HepG2 (cell line): Measurements from ENCODE around the gene NLRP4. TPM values are rescaled to one million over a fixed set of nuclear protein-coding genes. Genes with fewer than 3 reads are reported as not detected.
"Not testable (repeated sequence)": the region's sequence is repeated elsewhere in the genome, so short reads cannot be mapped to it uniquely, and the experiment has no call there.

ENCODE experiments used
- ATAC-seq: fragments of 200-7000 bp; cut with Tn5 transposase; 3 replicates; pipeline ENCODE4 v1.9.1; 2020; ENCODE audit warnings: mild to moderate bottlenecking, moderate library complexity
- BruUV-seq: library from RNA; stranded (reverse); fragments of 400-500 nt; replicated peaks from 2 replicates; lab custom pipeline; 2021; lab: Mats Ljungman, UMichigan
- CTCF ChIA-PET: fragments of 300-600 bp; formaldehyde crosslinking; extraction: SDS; loops from one replicate; lab custom pipeline; 2021; ENCODE audit warnings: low total read pairs, inconsistent platforms, low intra/inter-chr PET ratio; lab: Yijun Ruan, JAX
- POLR2A ChIA-PET: fragments of 350-600 bp; sonication (Branson Sonifier 250); formaldehyde crosslinking; loops from one replicate; lab custom pipeline; 2020; ENCODE audit warnings: antibody characterized with exemption, inconsistent platforms; lab: Yijun Ruan, JAX
- DNase-seq: peaks from one replicate; pipeline ENCODE4 v3.0.0-alpha.2; 2015; ENCODE audit warnings: low spot score
- FAIRE-seq: peaks from 3 replicates; lab custom pipeline; 2011; peaks lifted over from hg19 to GRCh38; lab: Jason Lieb, UNC
- H2AFZ ChIP-seq: one replicate; pipeline ENCODE4 v1.6.1; 2011; ENCODE audit warnings: low read length, inconsistent platforms
- H3K27ac ChIP-seq: fragments of 300-600 bp; 3 replicates; pipeline ENCODE4 v1.8.0; 2011; ENCODE audit warnings: mixed run types, mild to moderate bottlenecking, mixed read lengths, low read length, inconsistent platforms; ENCODE audit not compliant: insufficient read depth; ENCODE audit errors: extremely low read length
- H3K27me3 ChIP-seq, 2 experiments: fragments of 200-600 bp in 1 of 2; 2 replicates in 1 of 2; 3 replicates in 1 of 2; pipeline versions ENCODE4 v1.6.0 to v1.8.0; 2011; ENCODE audit warnings: low read length in 2 of 2, mild to moderate bottlenecking in 2 of 2, moderate library complexity in 2 of 2, inconsistent platforms in 1 of 2; ENCODE audit not compliant: insufficient read depth in 2 of 2, control insufficient read depth in 1 of 2
- H3K36me3 ChIP-seq, 2 experiments: fragments of 200-600 bp in 1 of 2; replicated peaks in 1 of 2; 2 replicates in 1 of 2; 3 replicates in 1 of 2; pipeline versions ENCODE4 v1.5.1 to v1.8.0; 2011; ENCODE audit warnings: low read length in 2 of 2, inconsistent platforms in 1 of 2; ENCODE audit not compliant: insufficient read depth in 2 of 2, control insufficient read depth in 1 of 2
- H3K4me1 ChIP-seq: 2 replicates; pipeline ENCODE4 v1.5.1; 2012; ENCODE audit warnings: low read length, inconsistent platforms; ENCODE audit not compliant: insufficient read depth
- H3K4me2 ChIP-seq: 2 replicates; pipeline ENCODE4 v1.6.0; 2011; ENCODE audit warnings: low read depth, low read length, inconsistent platforms
- H3K4me3 ChIP-seq, 3 experiments: fragments of 200-600 bp in 1 of 3; sonication (generic), shearing (Covaris generic) in 1 of 3; replicated peaks in 1 of 3; 2 replicates each; pipeline ENCODE4 v1.5.1; 2011 to 2016; ENCODE audit warnings: low read length in 3 of 3, inconsistent platforms in 2 of 3, low read depth in 2 of 3, mild to moderate bottlenecking in 2 of 3, control low read depth in 1 of 3, mixed read lengths in 1 of 3; ENCODE audit not compliant: insufficient read depth in 1 of 3
- H3K79me2 ChIP-seq: one replicate; pipeline ENCODE4 v1.6.1; 2011; ENCODE audit warnings: low read length, inconsistent platforms; ENCODE audit not compliant: insufficient read depth
- H3K9ac ChIP-seq: 2 replicates; pipeline ENCODE4 v1.6.0; 2011; ENCODE audit warnings: mild to moderate bottlenecking, low read depth, low read length, inconsistent platforms; ENCODE audit not compliant: insufficient read depth
- H3K9me3 ChIP-seq: 2 replicates; pipeline ENCODE4 v1.5.1; 2012; ENCODE audit warnings: mild to moderate bottlenecking, low read length
- H4K20me1 ChIP-seq: 2 replicates; pipeline ENCODE4 v1.6.0; 2011; ENCODE audit warnings: inconsistent platforms, mild to moderate bottlenecking, low read length, moderate library complexity; ENCODE audit not compliant: insufficient read depth
- HMGA1 ChIP-seq: sonication (generic); formaldehyde crosslinking; conservative IDR thresholded peaks from 2 replicates; pipeline ENCODE4 v1.4.0; 2020; ENCODE audit warnings: missing genetic modification reagents
- JDP2 ChIP-seq: sonication (generic); formaldehyde crosslinking; IDR thresholded peaks from 2 replicates; pipeline ENCODE4 v1.8.1; 2022; ENCODE audit warnings: missing genetic modification reagents, borderline replicate concordance
- SMC3 ChIP-seq: IDR thresholded peaks from 2 replicates; pipeline ENCODE4 v1.6.1; 2011; ENCODE audit warnings: low read length, improper control_type of control experiment
- TBL1XR1 ChIP-seq: fragments of 150-350 bp; IDR thresholded peaks from 2 replicates; pipeline ENCODE4 v1.6.1; 2014; ENCODE audit warnings: borderline replicate concordance, low read length; ENCODE audit not compliant: partially characterized antibody
- ZC3H13 ChIP-seq: sonication (generic); formaldehyde crosslinking; IDR thresholded peaks from 2 replicates; pipeline ENCODE4 v1.8.1; 2023; ENCODE audit warnings: mild to moderate bottlenecking, missing genetic modification reagents, moderate library complexity
- ZFY ChIP-seq: sonication (generic); formaldehyde crosslinking; IDR thresholded peaks from 2 replicates; pipeline ENCODE4 v1.4.0; 2020; ENCODE audit warnings: missing genetic modification reagents
- ZNF292 ChIP-seq: sonication (generic); formaldehyde crosslinking; IDR thresholded peaks from 2 replicates; pipeline ENCODE4 v1.8.1; 2022; ENCODE audit warnings: mild to moderate bottlenecking, low read depth, missing genetic modification reagents, borderline replicate concordance
- ZNF30 ChIP-seq: sonication (generic); formaldehyde crosslinking; IDR thresholded peaks from 2 replicates; pipeline ENCODE4 v1.5.0; 2020; ENCODE audit warnings: mild to moderate bottlenecking, missing genetic modification reagents
- WGBS: methylation state at CpG from one replicate; pipeline ENCODE4 v1.1.6; 2017; ENCODE audit warnings: low lambda C conversion rate; 5-methylcytosine and 5-hydroxymethylcytosine counted together
- in situ Hi-C: cut with HindIII; loops from 2 replicates; pipeline ENCODE4 v1.10.0; 2017; ENCODE audit warnings: low pct_unique_long_range_greater_than_20kb; ENCODE audit not compliant: extremely low pct_ligation_motif_present
- intact Hi-C: fragments of 100-400 bp; cut with micrococcal nuclease; formaldehyde crosslinking; loops from one replicate; pipeline ENCODE4 v1.10.0; 2022; ENCODE audit not compliant: unreplicated experiment
- polyA plus RNA-seq, 8 experiments: library from polyadenylated mRNA; depleted of rRNA in 3 of 8; stranded (reverse) in 7 of 8; unstranded in 1 of 8; fragments of >200 nt; fragmentation: Illumina TruSeq in 4 of 8; extraction: Trizol in 4 of 8; gene quantifications; 2 replicates each; pipeline versions ENCODE4 v1.2.1 to v1.2.3, GENCODE V29; 2011 to 2016; ENCODE audit warnings: low read depth in 4 of 8, missing spikeins in 1 of 8, mixed read lengths in 1 of 8; ENCODE audit not compliant: insufficient read depth in 1 of 8
- total RNA-seq, 5 experiments: library from RNA; depleted of rRNA; stranded (reverse); fragments of >200 nt; fragmentation: Illumina TruSeq; extraction: Trizol; gene quantifications; 2 replicates each; pipeline ENCODE4 v1.2.3, GENCODE V29; 2016; ENCODE audit warnings: low read depth in 1 of 5

The NLRP4 gene
- total and polyA plus RNA-seq, 2 of the 13 experiments (the other 11 are each of a cell fraction or from before 2014, with no cell fraction given) = not detected

DNA sequence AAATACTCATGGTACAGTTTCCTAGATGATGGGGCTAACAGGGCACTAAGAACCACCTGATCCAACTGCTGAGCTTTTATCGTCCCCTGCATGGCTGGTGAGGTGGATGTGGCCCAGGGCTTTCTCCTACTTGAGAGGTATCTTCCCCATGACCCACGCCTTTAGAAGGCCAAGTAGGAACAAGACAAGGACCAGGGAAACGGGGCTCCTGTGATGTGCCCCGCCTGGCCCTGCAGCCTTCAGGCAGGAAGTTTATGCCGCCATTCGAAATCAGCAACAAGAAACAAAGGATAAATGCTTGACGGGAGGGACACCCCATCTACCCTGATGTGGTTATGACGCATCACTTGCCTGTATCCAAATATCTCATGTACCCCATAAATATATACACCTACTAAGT lies 91.7 kb downstream of the NLRP4 start:
- ChIA-PET POLR2A (no interaction called here), CTCF (no interaction called here)
- no peaks in the 10 kb centered on the region for H3K4me1 ChIP-seq
- no peak for ATAC-seq
- TF ChIP-seq TBL1XR1 (no peak), JDP2 (CRISPR knock-in tag) (no peak), ZNF292 (CRISPR knock-in tag) (no peak), HMGA1 (CRISPR knock-in tag) (no peak), ZFY (CRISPR knock-in tag) (no peak), SMC3 (no peak), ZNF30 (CRISPR knock-in tag) (no peak), ZC3H13 (CRISPR knock-in tag) (no peak)
- in situ Hi-C loops = no loop called here
- H4K20me1 ChIP-seq = no peaks in the 10 kb centered on the region
- no peaks in the 10 kb centered on the region for H3K36me3 ChIP-seq
- 14% methylated on average over 8 of the region's 8 CpGs for WGBS
- H2AFZ ChIP-seq = no peak overlapping the region
- no peak overlapping the region for H3K9ac ChIP-seq
- DNase-seq = no peak
- intact Hi-C loops = no loop called here
- FAIRE-seq = no peak
- no peak overlapping the region for H3K4me2 ChIP-seq
- no peak overlapping the region for H3K4me3 ChIP-seq
- H3K27me3 ChIP-seq = peaks cover 0 to 10% of the 10 kb centered on the region in 2 experiments; a peak in 2 of 5 replicates
- no TSS peak for BruUV-seq
- H3K27ac ChIP-seq = no peak overlapping the region
- peaks cover 9% of the 10 kb centered on the region for H3K9me3 ChIP-seq
- H3K79me2 ChIP-seq = no peaks in the 10 kb centered on the region

DNA sequence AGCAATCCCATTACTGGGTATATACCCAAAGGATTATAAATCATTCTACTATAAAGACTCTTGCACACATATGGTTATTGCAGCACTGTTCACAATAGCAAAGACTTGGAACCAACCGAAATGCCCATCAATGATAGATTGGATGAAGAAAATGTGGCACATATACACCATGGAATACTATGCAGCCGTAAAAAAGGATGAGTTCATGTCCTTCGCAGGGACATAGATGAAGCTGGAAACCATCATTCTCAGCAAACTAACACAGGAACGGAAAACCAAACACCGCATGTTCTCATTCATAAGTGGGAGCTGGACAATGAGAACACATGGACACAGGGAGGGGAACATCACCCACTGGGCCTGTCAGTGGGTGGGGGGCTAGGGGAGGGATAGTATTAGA lies 92.9 kb downstream of the NLRP4 start:
- POLR2A ChIA-PET, DNase-seq, H2AFZ ChIP-seq, BruUV-seq, in situ Hi-C loops, H3K27ac ChIP-seq, H4K20me1 ChIP-seq, intact Hi-C loops, ATAC-seq, FAIRE-seq, H3K36me3 ChIP-seq, H3K9ac ChIP-seq, H3K9me3 ChIP-seq, H3K4me3 ChIP-seq, H3K4me2 ChIP-seq, H3K79me2 ChIP-seq, CTCF ChIA-PET, H3K4me1 ChIP-seq: not testable (repeated sequence)
- H3K27me3 ChIP-seq = peaks cover 1 to 13% of the 10 kb centered on the region in 2 experiments; a peak in 4 of 5 replicates
- WGBS = 31% methylated on average over 5 of the region's 5 CpGs
